Stimulated activated CD8-positive, alpha-beta memory T cell treated with anti-CD3 and anti-CD28 coated beads, Interleukin-15, amount 100 ng/mL, for 4 hours (primary cell): ENCODE data around the gene FRMD4A.

ENCODE experiments used
- DNase-seq, 2 donors: peaks; one replicate each; pipeline ENCODE4 v3.0.0-alpha.2; 2020; ENCODE audit warnings: low read depth in 2 of 2

The FRMD4A gene

DNA sequence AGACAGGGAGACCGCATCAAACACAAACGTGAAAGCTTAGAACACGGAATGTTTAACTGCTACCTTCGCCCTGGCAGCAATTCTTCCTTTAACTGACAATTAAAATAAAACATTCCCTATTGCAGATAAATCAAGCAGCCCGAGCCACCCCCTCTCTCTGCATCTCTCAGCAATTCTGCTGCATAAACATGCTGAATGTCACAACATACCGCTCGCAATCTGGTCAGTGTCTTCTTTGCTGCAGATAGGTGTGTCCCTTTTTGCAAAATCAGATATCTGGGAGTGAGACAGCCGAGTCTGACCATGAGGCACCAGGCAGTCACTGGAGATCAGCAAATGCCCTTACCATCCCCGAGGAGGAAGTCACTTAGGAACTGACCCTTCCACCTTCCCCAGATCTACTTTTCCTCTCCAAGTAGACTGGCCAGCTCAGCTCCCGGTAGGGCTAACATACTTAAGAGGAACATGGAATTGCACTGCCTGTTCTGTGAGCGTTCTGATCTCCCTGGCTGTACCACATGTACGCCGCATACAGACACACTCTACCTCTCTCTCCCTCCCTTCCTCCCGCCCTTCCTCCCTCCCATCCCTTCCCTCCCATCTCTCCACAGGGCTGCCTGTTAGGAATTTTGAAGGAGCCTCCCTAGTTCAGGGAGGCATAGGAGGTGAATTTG, at the start of gene FRMD4A:
Gene FRMD4A, minus strand, starts transcription at position 537 of the 674 bp plus-strand sequence.
- no peak for DNase-seq

DNA sequence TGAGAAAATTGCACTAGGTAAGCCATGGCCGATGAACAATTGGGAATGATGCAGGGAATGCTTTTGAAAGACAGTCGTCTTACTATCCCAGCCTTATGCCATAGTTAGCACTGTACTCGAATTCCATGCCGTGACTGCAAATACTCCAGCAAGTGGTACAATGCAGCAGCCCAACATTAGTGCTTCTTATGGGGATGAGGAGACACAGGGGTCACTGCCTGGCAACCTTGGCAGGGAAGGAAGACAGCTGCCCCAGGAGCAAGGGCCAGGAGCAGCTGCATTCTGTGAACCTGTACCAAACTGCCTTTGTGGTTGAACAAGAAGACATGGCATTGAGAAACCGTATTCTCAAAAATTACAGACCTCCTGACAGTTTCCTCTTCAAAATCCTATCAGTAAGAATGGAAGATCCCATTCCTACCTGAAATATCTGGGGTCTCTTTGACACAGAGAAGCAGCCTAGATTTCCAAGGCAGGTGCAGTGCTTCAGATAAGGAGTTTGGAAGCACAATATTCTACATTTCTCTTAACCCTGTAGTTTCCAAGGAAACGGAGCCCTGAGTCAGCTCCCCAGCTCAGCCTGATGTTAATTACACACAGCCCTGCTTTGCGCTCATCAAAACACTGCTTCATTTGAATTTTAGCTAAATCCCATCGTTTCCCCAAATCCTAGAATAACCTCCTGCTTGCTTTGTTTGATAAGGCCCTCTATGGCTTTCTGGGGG, 49.0 kb upstream of the FRMD4A start:
- no peak for DNase-seq

DNA sequence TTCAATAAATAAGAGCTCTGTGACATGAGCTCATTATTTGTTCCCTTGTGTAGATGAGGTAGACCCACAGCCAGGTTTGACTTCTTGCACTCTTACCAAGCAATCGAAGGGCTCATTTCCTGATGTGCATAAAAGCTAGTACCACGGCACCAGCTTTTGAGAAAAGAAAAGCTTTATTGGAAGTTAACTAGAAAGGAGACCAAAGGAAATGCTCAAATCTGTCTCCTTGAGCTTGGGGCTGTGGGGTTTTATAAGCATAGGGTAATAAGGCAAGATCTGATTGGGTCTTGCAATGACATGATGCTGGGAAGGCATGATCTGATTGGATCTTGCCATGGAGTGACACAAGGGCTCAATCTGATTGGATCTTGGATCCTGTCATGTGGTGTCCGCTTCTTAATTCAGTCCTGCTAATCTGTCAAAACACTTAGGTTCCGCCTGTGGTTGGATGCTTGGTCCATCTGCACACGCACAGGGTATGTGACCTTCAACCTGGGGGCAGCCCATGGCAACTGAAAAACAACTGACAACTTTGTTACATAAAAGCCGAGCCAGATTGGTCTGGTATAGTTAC, 47.8 kb upstream of the FRMD4A start:
- DNase-seq: no peak

DNA sequence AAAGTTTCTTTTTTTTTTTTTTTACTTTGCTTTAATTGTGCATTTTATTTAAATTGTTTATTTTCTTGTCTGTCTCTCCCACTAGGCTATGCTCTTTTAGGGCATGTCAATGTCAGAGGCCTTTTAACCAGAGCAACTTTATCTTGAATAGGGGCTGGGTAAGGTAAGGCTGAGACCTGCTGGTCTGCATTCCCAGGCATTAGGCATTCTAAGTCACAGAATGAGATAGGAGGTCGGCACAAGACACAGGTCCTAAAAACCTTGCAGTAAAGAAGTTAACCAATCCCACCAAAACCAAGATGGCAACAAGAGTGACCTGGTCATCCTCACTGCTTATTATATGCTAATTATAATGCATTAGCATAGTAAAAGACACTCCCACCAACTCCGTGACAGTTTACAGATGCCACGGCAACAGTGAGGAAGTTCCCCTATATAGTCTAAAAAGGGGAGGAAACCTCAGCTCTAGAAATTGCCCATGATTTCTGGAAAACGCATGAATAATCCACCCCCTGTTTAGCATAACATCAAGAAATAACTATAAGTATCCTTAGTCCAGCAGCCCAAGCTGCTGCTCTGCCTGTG, 47.0 kb upstream of the FRMD4A start:
- DNase-seq: no peak

DNA sequence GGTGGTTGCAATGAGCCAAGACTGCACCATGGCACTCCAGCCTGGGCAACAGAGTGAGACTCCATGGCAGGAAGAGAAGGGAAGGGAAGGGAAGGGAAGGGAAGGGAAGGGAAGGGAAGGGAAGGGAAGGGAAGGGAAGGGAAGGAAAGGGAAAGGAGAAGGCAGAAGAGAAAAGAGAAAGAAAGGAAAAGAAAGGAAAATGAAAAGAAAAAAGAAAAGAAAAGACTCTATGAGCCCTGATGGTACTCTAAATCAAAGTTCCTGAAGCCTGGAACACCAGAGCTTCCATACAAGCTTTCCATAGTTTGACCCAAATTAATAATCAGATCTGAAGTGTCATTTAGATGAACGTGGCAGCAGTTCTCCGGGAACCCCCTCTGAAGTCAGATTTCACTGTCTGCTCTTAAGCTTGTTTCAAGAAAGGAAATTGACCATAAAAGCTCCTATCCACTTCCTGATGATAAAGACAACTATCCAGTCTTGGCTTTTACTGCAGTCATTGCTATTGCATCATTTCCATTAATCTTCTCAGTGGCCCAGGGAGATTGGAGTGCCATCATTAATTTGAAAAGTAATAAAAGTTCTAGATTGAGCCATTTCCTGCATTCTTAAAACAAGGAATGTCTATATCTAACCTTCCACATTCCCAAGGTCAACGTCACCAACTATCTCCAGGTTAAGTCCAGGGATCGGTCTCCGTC, 44.2 kb upstream of the FRMD4A start:
- DNase-seq: no peak

GRCh38 chr10:14372606-14373005, 41.9 kb upstream of the FRMD4A start:
- DNase-seq: no peak

DNA sequence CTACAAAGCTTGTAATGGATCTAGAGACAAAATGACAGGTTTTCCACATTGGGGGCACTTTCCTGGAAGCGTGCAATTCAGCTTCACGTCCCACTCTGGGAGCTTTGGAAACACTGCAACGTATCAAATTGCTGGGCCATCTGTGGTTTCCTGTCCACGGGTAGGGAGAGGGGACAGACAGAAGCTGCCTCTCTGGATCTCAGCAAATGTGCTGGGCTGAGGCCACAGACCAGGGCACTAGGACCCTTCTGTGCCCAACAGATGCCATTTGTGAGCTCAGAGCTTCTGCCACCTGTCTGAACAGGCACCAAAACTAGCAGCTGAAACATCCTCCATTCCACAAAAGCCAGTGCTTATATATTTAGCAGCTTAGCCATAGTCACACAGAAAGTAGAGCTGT, 40.9 kb upstream of the FRMD4A start:
- no peak for DNase-seq

DNA sequence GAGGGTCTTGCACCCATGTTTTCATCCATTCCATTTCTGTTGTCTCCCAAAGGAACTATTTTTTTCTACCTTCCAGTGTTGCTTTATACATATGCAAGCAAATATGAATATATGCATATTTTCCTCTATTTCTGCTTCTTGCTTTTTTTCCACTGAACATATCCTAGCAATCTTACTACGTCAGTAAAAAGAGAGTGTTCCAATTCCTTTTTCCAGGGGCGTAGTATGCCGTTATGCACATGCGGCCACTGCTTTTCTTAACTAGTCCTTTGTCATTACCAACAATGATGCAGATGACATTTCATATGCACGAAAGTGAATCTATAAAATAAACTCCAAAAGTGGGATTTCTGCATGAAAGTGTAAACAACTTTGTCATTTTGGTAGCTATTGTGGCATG, 40.2 kb upstream of the FRMD4A start:
- DNase-seq: no peak

DNA sequence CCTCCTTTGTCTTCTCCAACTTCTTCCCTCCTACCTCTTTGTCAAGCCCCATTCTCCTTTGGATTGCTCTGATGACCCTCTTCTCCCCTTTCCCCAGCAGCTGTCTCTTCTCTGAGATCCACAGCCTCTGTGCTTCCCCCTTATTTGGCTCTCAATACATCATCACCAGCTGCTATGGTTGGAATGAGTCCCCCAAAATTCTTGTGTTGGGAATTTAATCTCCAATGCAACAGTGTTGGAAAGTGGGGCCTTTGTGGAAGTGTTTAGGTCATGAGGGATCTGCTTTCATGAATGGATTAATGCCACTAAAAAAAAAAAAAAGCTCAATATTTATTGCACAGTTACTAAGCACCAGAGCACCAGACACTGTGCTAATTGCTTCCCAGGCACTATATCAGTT, 39.2 kb upstream of the FRMD4A start:
- no peak for DNase-seq

- DNase-seq: no peak
Observed at GRCh38 chr10:14366760-14367159, 36.0 kb upstream of the FRMD4A start.

- DNase-seq: no peak
Observed at GRCh38 chr10:14365266-14365665, 34.5 kb upstream of the FRMD4A start.

GRCh38 chr10:14362104-14362503, 31.4 kb upstream of the FRMD4A start:
- DNase-seq: no peak

GRCh38 chr10:14360961-14361360, 30.2 kb upstream of the FRMD4A start:
- DNase-seq: no peak

GRCh38 chr10:14360515-14360914, 29.8 kb upstream of the FRMD4A start:
- DNase-seq: no peak

DNA sequence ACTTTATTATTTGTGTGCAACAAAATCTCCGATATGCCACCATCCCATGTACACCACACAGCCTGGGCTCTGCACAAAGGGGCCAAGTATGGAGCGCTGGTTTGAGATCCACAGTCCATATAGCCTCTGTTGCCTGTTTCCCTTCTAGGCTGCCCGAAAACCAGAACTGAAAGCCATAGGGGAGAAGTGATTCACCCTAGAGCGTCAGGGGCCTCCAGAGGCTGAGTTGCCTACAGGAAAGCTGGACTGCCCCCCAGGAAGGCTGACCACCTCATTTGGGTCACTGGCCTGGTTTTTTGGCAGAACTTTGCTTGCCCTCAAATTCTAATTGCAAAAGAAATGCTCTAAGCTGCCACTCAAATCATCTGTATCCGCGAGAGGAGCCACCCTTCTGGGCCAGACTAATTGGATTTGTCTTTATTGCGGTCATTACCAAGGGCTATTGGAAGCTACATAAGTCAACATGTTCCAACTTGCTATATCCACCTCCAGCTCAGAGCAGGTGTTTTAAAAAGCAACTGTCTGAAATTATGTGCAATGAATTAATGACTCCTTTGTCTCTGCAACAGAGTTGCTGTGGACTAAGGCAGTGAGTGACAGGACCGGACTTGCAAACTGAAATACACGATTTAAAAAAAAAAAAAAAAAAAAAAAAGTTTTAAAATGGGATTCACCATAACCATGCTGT, 28.3 kb upstream of the FRMD4A start:
- DNase-seq: no peak

DNA sequence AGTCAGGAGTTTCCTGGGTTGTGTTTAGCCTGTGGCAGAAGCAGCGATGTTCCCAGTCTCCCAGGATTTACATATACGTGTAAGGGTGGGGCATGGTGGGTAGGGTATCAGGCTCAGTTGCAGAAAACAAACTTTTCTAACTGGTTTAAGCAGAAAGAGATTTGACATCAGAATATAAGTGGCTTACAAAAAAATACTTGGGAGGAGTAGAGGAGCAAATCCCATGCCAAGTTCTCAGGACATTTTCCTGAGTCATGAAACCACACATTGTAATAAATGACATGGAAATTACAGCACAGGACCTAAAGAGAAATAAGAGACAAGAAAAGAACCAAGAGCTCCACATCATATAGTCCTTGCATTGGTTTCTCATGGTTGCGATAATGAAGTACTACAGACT, 26.2 kb upstream of the FRMD4A start:
- DNase-seq: no peak

DNA sequence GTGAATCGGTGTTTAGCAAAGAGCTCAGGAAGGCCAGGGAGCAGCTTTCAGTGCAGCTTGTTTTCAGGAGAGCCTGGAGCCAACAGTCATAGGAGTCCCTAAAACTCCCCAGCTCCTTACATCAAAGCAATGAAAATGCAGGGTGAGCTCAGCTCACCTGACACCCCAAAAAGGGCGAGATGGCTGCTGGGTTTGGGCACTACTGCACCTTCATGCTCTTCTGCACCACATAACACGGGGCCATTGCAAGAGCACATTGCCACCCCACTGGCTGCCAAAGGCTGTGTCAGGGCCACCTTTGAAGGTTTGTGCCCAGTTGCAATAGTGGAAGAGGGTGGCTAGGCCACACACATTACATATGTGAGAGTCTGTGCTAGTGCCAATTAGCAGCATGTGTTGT, 25.0 kb upstream of the FRMD4A start:
- no peak for DNase-seq

DNA sequence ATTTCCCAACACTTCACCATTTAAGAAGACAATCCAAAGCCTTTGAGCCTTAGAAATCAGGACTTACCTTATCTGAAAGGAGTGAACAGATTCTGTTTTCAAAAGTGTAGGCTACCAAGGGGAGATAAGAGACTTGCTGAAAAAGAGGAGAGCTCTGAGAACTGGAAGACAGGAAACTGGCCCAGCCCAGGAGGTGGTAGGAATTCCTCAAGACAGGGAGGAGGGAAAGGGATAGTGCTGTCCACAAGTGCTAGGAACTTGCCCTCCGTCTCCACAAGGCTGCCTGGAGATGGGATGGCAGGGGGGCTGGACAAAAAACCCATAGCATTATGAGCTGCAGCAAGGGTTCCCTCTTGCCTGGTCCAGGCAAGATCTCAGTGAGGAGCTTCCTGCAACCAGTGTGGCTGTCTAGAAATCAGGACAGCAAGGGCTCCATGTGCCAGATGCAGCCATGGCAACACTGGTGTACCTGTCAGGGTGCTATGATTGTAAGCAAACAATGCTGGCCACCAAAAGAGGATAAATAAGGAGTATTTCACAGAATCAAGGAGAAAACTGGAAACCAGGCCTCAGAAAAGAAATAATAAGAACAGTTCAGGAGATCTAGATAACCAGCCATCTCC, 22.7 kb upstream of the FRMD4A start:
- no peak for DNase-seq

DNA sequence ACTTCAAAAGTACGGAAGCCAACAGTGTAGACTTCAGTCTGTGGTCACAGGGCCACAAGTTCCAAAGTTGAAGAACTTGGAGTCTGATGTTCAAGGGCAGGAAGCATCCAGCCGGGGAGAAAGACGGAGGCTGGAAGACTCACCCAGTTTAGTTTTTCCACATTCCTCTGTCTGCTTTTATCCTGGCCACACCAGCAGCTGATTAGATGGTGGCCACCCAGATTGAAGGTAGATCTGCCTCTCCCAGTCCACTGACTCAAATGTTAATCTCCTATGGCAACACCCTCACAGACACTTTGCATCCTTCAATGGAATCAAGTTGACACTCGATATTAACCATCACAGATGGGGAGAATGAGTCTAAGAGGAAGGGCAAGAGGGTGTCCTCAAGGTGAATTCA, 19.3 kb upstream of the FRMD4A start:
- no peak for DNase-seq

GRCh38 chr10:14349081-14349480, 18.4 kb upstream of the FRMD4A start:
- DNase-seq: no peak

- DNase-seq: no peak
Observed at GRCh38 chr10:14345262-14345661, 14.5 kb upstream of the FRMD4A start.
